Dedifferentiated amniotic fluid mesenchymal stem cell (primary cell): Measurements from ENCODE around the gene MUL1.

Source experiments
- DNase-seq: peaks from one replicate; pipeline ENCODE4 v3.0.0-alpha.2; 2016; ENCODE audit errors: extremely low spot score

Gene MUL1

GRCh38 chr1:20470194-20470593, 37.8 kb downstream of the MUL1 start:
- no peak for DNase-seq

- DNase-seq = no peak
Observed at GRCh38 chr1:20469406-20470076, 38.4 kb downstream of the MUL1 start.

GRCh38 chr1:20466273-20466672, 41.7 kb downstream of the MUL1 start:
- no peak for DNase-seq

GRCh38 chr1:20465187-20465586, 42.8 kb downstream of the MUL1 start:
- DNase-seq = no peak

- no peak for DNase-seq
Observed at GRCh38 chr1:20463502-20463901, 44.4 kb downstream of the MUL1 start.

- DNase-seq = no peak
Observed at GRCh38 chr1:20462397-20462796, 45.6 kb downstream of the MUL1 start.

- DNase-seq = no peak
Observed at GRCh38 chr1:20458717-20459116, 49.2 kb downstream of the MUL1 start.

GRCh38 chr1:20454004-20454403, 53.9 kb downstream of the MUL1 start:
- DNase-seq = no peak

GRCh38 chr1:20449735-20450311, 58.1 kb downstream of the MUL1 start:
- DNase-seq = peak; percentile 19
